Neuronal stem cell (in vitro differentiated cells): ENCODE results near the gene VEGFD.

Experiments
- DNase-seq: peaks from one replicate; pipeline ENCODE4 v3.0.0-alpha.2; 2013; ENCODE audit warnings: low spot score
- H2AFZ ChIP-seq: one replicate; pipeline ENCODE4 v1.6.1; 2013; ENCODE audit warnings: mild to moderate bottlenecking, low read length, inconsistent platforms
- H2AK5ac ChIP-seq: 2 replicates; pipeline ENCODE4 v1.6.1; 2013; ENCODE audit warnings: low read depth, mild to moderate bottlenecking, inconsistent platforms, low read length, moderate library complexity, mixed read lengths
- H2BK120ac ChIP-seq: 2 replicates; pipeline ENCODE4 v1.6.1; 2013; ENCODE audit warnings: low read depth, mild to moderate bottlenecking, inconsistent platforms, low read length, moderate library complexity, mixed read lengths
- H2BK12ac ChIP-seq: one replicate; pipeline ENCODE4 v1.6.1; 2013; ENCODE audit warnings: low read length, inconsistent platforms
- H2BK15ac ChIP-seq: 2 replicates; pipeline ENCODE4 v1.6.1; 2013; ENCODE audit warnings: mild to moderate bottlenecking, low read length, inconsistent platforms, mixed read lengths
- H2BK5ac ChIP-seq: one replicate; pipeline ENCODE4 v1.6.1; 2013; ENCODE audit warnings: inconsistent platforms, mild to moderate bottlenecking, low read length, moderate library complexity
- H3K14ac ChIP-seq: one replicate; pipeline ENCODE4 v1.6.1; 2013; ENCODE audit warnings: low read length, inconsistent platforms
- H3K18ac ChIP-seq: 2 replicates; pipeline ENCODE4 v1.6.1; 2013; ENCODE audit warnings: low read length, inconsistent platforms
- H3K23ac ChIP-seq: 2 replicates; pipeline ENCODE4 v1.6.1; 2013; ENCODE audit warnings: low read depth, mild to moderate bottlenecking, mixed read lengths, low read length, inconsistent platforms; ENCODE audit not compliant: poor library complexity
- H3K27ac ChIP-seq: replicated peaks from 3 replicates; pipeline ENCODE4 v1.5.1; 2013; ENCODE audit warnings: low read length, inconsistent platforms
- H3K27me3 ChIP-seq, 3 experiments: 2 replicates each; pipeline ENCODE4 v1.6.1; 2013; ENCODE audit warnings: low read length in 3 of 3, mild to moderate bottlenecking in 2 of 3, inconsistent platforms in 1 of 3, low read depth in 1 of 3, mixed read lengths in 1 of 3, moderate library complexity in 1 of 3; ENCODE audit not compliant: control insufficient read depth in 3 of 3, insufficient read depth in 3 of 3
- H3K36me3 ChIP-seq, 2 donors: replicated peaks in 1 of 2; 2 replicates each; pipeline ENCODE4 v1.6.1; 2013; ENCODE audit warnings: low read length in 2 of 2; ENCODE audit not compliant: control insufficient read depth in 2 of 2, insufficient read depth in 2 of 2
- H3K4ac ChIP-seq: 2 replicates; pipeline ENCODE4 v1.6.1; 2013; ENCODE audit warnings: inconsistent platforms, mild to moderate bottlenecking, low read length, moderate library complexity
- H3K4me1 ChIP-seq, 2 donors: 1 replicate in 1 of 2; 2 replicates in 1 of 2; pipeline ENCODE4 v1.6.1; 2013; ENCODE audit warnings: low read length in 2 of 2, low read depth in 1 of 2; ENCODE audit not compliant: control insufficient read depth in 2 of 2, insufficient read depth in 1 of 2
- H3K4me2 ChIP-seq: one replicate; pipeline ENCODE4 v1.6.1; 2013; ENCODE audit warnings: mild to moderate bottlenecking, low read length, inconsistent platforms; ENCODE audit not compliant: insufficient read depth, poor library complexity, severe bottlenecking
- H3K4me3 ChIP-seq, 2 donors: 2 replicates each; pipeline ENCODE4 v1.5.1; 2013; ENCODE audit warnings: low read length in 2 of 2, mild to moderate bottlenecking in 2 of 2, inconsistent platforms in 1 of 2, moderate library complexity in 1 of 2
- H3K79me1 ChIP-seq: one replicate; pipeline ENCODE4 v1.6.1; 2013; ENCODE audit warnings: low read depth, mild to moderate bottlenecking, inconsistent platforms, low read length, moderate library complexity
- H3K9ac ChIP-seq: one replicate; pipeline ENCODE4 v1.6.1; 2013; ENCODE audit warnings: mild to moderate bottlenecking, low read depth, low read length, inconsistent platforms; ENCODE audit not compliant: poor library complexity
- H3K9me3 ChIP-seq, 2 donors: replicated peaks in 1 of 2; 2 replicates each; pipeline versions ENCODE3 to v1.6.1; 2013; ENCODE audit warnings: low read length in 2 of 2, mild to moderate bottlenecking in 2 of 2, inconsistent platforms in 1 of 2, low read depth in 1 of 2, mixed read lengths in 1 of 2, moderate library complexity in 1 of 2; ENCODE audit not compliant: control insufficient read depth in 2 of 2, insufficient read depth in 1 of 2
- H4K8ac ChIP-seq: one replicate; pipeline ENCODE4 v1.6.1; 2013; ENCODE audit warnings: low read depth, mild to moderate bottlenecking, inconsistent platforms, low read length, moderate library complexity
- H4K91ac ChIP-seq: one replicate; pipeline ENCODE4 v1.6.1; 2013; ENCODE audit warnings: low read length, low read depth, mild to moderate bottlenecking, inconsistent platforms; ENCODE audit not compliant: poor library complexity
- WGBS, 2 donors: extraction: QIAGEN DNeasy Blood & Tissue Kit; methylation state at CpG; one replicate each; pipeline ENCODE4 v1.1.7; 2013; ENCODE audit warnings: missing lambda C conversion rate in 2 of 2, mixed read lengths in 1 of 2; ENCODE audit not compliant: insufficient read length in 2 of 2, insufficient replicate concordance in 1 of 2; ENCODE audit errors: extremely low coverage in 2 of 2; 5-methylcytosine and 5-hydroxymethylcytosine counted together

The VEGFD gene

DNA sequence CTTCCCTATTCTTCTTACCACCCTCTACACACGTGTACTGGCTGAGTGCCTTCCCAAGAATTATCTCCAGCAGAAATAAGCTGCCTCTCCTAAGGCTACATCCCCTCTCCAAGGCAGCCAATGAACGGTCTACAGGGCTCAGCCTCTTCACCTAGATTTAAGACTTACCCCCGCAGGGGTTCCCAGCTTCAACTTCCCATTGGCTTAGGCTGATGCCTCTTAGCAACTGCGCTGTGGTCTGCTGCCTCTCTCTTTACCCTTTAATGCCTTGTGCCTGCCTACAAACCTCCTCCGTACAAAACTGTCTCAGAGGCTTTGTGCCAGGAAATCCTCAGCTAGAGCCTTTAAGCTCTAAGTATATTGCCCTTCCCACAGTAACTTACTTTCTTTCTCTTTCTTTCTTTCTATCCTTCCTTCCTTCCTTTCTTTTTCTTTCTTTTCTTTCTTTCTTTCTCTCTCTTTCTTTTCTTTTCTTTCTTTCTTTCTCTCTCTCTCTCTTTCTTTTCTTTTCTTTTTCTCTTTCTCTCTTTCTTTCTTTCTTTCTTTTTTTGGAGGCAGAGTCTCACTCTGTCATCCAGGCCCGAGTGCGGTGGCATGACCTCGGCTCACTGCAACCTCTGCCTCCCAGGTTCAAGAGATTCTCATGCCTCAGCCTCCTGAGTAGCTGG lies 33.8 kb downstream of the VEGFD start:
- no peak overlapping the region for H3K14ac ChIP-seq
- H2BK120ac ChIP-seq: no peak overlapping the region
- H3K9ac ChIP-seq: no peak overlapping the region
- no peaks in the 10 kb centered on the region for H3K79me1 ChIP-seq
- no CpG with 5 or more reads among the region's 8 CpGs for WGBS, 2 donors
- DNase-seq: no peak
- no peak overlapping the region for H2AFZ ChIP-seq
- no peaks in the 10 kb centered on the region for H3K4me1 ChIP-seq
- no peak overlapping the region for H3K4me2 ChIP-seq
- no peak overlapping the region for H3K18ac ChIP-seq
- no peaks in the 10 kb centered on the region for H3K36me3 ChIP-seq
- H3K9me3 ChIP-seq: no peaks in the 10 kb centered on the region
- no peak overlapping the region for H2AK5ac ChIP-seq
- H2BK15ac ChIP-seq: no peak overlapping the region
- H3K27ac ChIP-seq: no peak overlapping the region
- no peak overlapping the region for H4K8ac ChIP-seq
- H3K4ac ChIP-seq: no peak overlapping the region
- H3K27me3 ChIP-seq: no peaks in the 10 kb centered on the region
- no peak overlapping the region for H2BK5ac ChIP-seq
- no peak overlapping the region for H3K4me3 ChIP-seq
- H4K91ac ChIP-seq: no peak overlapping the region
- no peak overlapping the region for H2BK12ac ChIP-seq
- no peak overlapping the region for H3K23ac ChIP-seq

DNA sequence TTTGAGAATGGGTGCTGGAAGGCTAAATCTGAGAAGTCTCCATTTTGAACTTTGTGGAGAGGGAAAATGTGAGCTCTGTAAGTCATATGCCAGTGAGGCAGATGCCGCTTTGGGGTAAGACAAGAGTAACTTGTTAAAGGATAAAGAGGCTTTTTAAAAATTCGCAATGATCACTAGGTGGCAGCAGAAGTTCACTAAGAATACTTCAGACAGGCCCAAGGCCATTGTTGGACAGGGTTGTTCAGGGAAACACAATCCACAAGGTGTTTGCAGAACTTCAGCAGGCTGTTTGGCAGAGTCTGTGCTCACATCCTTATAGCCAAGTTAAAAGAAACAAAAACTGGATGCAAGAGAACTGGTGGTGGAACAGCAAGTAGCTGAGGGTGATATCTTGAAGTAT lies 35.2 kb downstream of the VEGFD start:
- Histone ChIP-seq H4K8ac (no peak overlapping the region), H2AK5ac (no peak overlapping the region), H3K27ac (no peak overlapping the region), H4K91ac (no peak overlapping the region), H3K27me3 (no peaks in the 10 kb centered on the region), H2BK5ac (no peak overlapping the region), H3K9ac (no peak overlapping the region), H3K23ac (no peak overlapping the region), H3K4me3 (no peak overlapping the region), H3K79me1 (no peaks in the 10 kb centered on the region), H3K18ac (no peak overlapping the region), H2BK12ac (no peak overlapping the region), H3K4ac (no peak overlapping the region), H3K14ac (no peak overlapping the region), H2AFZ (peak overlapping the region; percentile 53), H2BK120ac (no peak overlapping the region), H3K9me3 (no peaks in the 10 kb centered on the region), H3K4me1 (peaks cover 0 to 4% of the 10 kb centered on the region in 2 donors), H2BK15ac (no peak overlapping the region), H3K36me3 (no peaks in the 10 kb centered on the region), H3K4me2 (no peak overlapping the region)
- WGBS, 2 donors: no CpG with 5 or more reads among the region's 2 CpGs
- peak; percentile 46 for DNase-seq

DNA sequence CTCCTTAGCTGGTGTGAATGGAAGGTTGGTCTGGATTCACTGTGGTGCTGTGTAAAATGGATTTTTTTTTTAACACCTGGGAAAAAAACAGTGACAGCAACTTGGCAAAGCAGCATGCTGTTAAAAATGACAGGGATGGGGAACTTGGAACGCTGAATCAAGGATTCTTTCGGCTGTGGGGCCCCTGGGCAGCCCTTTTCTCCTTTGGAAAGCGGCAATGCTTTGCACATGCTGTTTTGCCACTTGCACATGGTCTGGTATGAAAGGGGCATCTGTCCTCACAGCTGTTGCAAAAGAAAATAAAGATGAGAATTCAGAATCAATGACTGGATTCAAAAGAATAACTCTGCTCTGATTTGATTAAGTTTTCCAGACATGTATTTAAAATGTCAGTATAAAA lies 38.2 kb downstream of the VEGFD start:
- H3K14ac ChIP-seq: no peak overlapping the region
- no peak overlapping the region for H4K91ac ChIP-seq
- peaks cover 0 to 9% of the 10 kb centered on the region in 2 donors for H3K4me1 ChIP-seq
- H2BK12ac ChIP-seq: no peak overlapping the region
- H3K27me3 ChIP-seq: no peaks in the 10 kb centered on the region
- H3K9ac ChIP-seq: no peak overlapping the region
- no peak for DNase-seq
- no peak overlapping the region for H2AFZ ChIP-seq
- no peak overlapping the region for H3K4me2 ChIP-seq
- no peak overlapping the region for H3K23ac ChIP-seq
- no peak overlapping the region for H2BK5ac ChIP-seq
- H3K18ac ChIP-seq: no peak overlapping the region
- no peak overlapping the region for H3K4ac ChIP-seq
- no peaks in the 10 kb centered on the region for H3K79me1 ChIP-seq
- no CpG with 5 or more reads among the region's 3 CpGs for WGBS, 2 donors
- H3K27ac ChIP-seq: no peak overlapping the region
- H3K4me3 ChIP-seq: no peak overlapping the region
- H2BK120ac ChIP-seq: no peak overlapping the region
- no peak overlapping the region for H2BK15ac ChIP-seq
- H4K8ac ChIP-seq: no peak overlapping the region
- no peak overlapping the region for H2AK5ac ChIP-seq
- H3K36me3 ChIP-seq: no peaks in the 10 kb centered on the region
- H3K9me3 ChIP-seq: no peaks in the 10 kb centered on the region

GRCh38 chrX:15344106-15344505 lies 40.1 kb downstream of the VEGFD start:
- Histone ChIP-seq H2BK15ac (no peak overlapping the region), H3K4me1 (peaks cover 0 to 22% of the 10 kb centered on the region in 2 donors), H2BK120ac (no peak overlapping the region), H3K4me3 (no peak overlapping the region), H3K9ac (no peak overlapping the region), H3K4me2 (no peak overlapping the region), H4K8ac (no peak overlapping the region), H3K14ac (no peak overlapping the region), H3K23ac (no peak overlapping the region), H2BK12ac (no peak overlapping the region), H4K91ac (no peak overlapping the region), H2AK5ac (no peak overlapping the region), H3K27ac (no peak overlapping the region), H2AFZ (no peak overlapping the region), H3K79me1 (no peaks in the 10 kb centered on the region), H3K4ac (no peak overlapping the region), H3K36me3 (no peaks in the 10 kb centered on the region), H3K9me3 (no peaks in the 10 kb centered on the region), H3K27me3 (no peaks in the 10 kb centered on the region), H2BK5ac (no peak overlapping the region), H3K18ac (no peak overlapping the region)
- DNase-seq: no peak
